Type B pancreatic cell (in vitro differentiated cells): ENCODE measurements around the gene INO80. TPM values are rescaled to one million over a fixed set of nuclear protein-coding genes. Genes with fewer than 3 reads are reported as not detected.

ENCODE experiments used
- DNase-seq: peaks from one replicate; pipeline ENCODE4 v3.0.0; 2021; ENCODE audit warnings: mixed read lengths; ENCODE audit not compliant: unreplicated experiment; ENCODE audit errors: extremely low spot score
- H3K27ac Mint-ChIP-seq: 2 replicates; pipeline ENCODE4 v1.8.0; 2021; ENCODE audit warnings: mild to moderate bottlenecking, mixed read lengths
- H3K27me3 Mint-ChIP-seq: 2 replicates; pipeline ENCODE4 v1.8.0; 2021; ENCODE audit warnings: mixed read lengths
- H3K36me3 Mint-ChIP-seq: 2 replicates; pipeline ENCODE4 v1.8.0; 2021; ENCODE audit warnings: mixed read lengths
- H3K4me1 Mint-ChIP-seq: one replicate; pipeline ENCODE4 v1.8.0; 2021; ENCODE audit warnings: mixed read lengths; ENCODE audit not compliant: unreplicated experiment
- H3K4me3 Mint-ChIP-seq: 2 replicates; pipeline ENCODE4 v1.8.0; 2021; ENCODE audit warnings: mild to moderate bottlenecking, mixed read lengths
- H3K9me3 Mint-ChIP-seq: 2 replicates; pipeline ENCODE4 v1.8.0; 2021; ENCODE audit warnings: mixed read lengths
- CTCF ChIP-seq: fragments of 200-600 bp; sonication (generic); conservative IDR thresholded peaks from 2 replicates; pipeline ENCODE4 v1.5.0; 2021; ENCODE audit warnings: antibody characterized with exemption, mild to moderate bottlenecking
- total RNA-seq: library from RNA; stranded (reverse); gene quantifications from 2 replicates; pipeline ENCODE4 v1.2.1, GENCODE V29; 2021; ENCODE audit warnings: low replicate concordance

INO80 gene
- total RNA-seq, 1 donor from 2014 or later: 22.3 TPM

DNA sequence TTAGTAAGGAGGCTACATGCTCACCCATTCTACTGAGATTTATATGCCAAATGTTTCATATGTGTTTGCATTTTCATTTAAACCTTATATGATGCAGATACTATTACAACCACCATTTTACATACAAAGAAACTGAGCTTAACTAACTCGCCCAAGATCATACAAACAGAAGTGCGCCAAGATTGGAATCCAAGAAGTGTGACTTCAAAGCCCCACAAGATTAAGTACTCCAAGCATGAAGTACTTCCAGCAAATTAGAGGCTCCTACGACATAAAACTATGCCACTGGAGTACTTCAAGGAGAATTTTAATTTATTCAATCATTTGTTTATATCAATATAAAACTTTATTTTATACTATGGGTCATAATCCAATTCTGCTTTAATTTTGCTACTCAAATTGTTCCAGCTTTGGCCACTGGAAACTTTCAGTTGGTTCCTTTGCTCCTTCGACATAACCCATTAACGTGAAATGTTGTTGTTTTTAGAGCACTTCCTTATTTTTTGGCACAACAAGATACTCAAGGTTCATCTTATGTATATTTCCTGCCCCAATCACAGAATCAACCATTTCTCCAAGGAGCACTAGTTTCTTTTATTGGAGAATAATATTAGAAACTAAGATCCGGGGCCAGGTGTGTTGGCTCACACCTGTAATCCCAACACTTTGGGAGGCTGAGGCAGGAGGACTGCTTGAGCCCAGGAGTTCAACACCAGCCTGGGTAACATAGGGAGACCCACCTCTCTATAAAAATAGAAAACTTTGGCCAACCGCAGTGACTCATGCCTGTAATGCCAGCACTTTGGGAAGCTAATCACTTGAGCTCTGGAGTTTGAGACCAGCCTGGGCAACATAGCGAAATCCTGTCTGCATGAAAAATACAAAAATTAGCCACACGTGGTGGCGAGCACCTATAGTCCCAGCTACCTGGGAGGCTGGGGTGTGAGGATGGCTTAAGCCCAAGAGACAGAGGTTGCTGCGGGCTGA lies 10.4 kb downstream of the INO80 start:
- Mint-ChIP-seq H3K4me1 (no peaks in the 10 kb centered on the region), H3K36me3 (peaks cover 22% of the 10 kb centered on the region)
- TF ChIP-seq CTCF: no peak

DNA sequence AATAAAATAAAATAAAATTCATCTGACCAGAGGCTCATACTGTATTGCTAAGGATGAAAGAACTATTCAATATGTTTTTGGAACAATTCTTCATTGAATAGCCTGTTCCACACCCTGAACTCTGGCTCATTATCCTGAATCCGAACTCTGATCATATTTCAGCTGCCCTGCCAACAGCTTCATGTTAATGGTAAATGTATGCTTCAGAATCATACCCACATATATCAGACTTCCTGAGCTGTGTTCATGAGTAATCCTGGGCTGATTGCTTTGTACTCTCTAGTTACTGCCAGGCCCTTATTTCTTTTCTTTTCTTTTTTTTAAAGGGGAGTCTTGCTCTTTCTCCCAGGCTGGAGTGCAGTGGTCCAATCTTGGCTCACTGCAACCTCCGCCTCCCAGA lies 11.8 kb downstream of the INO80 start:
- DNase-seq: no peak
- Mint-ChIP-seq H3K9me3 (no peaks in the 10 kb centered on the region), H3K36me3 (peaks cover 22% of the 10 kb centered on the region), H3K27me3 (no peaks in the 10 kb centered on the region), H3K4me1 (no peaks in the 10 kb centered on the region), H3K4me3 (no peak overlapping the region), H3K27ac (no peak overlapping the region)
- no peak for TF ChIP-seq CTCF

More for the DNA sequence above, 10.4 kb downstream of the INO80 start:
- H3K27ac Mint-ChIP-seq: no peak overlapping the region
- H3K9me3 Mint-ChIP-seq: no peaks in the 10 kb centered on the region
- H3K27me3 Mint-ChIP-seq: no peaks in the 10 kb centered on the region
- no peak overlapping the region for H3K4me3 Mint-ChIP-seq
- DNase-seq: no peak

GRCh38 chr15:41102854-41103253 lies 13.2 kb downstream of the INO80 start:
- Mint-ChIP-seq H3K4me3 (no peak overlapping the region), H3K4me1 (no peaks in the 10 kb centered on the region), H3K9me3 (no peaks in the 10 kb centered on the region), H3K27ac (no peak overlapping the region), H3K27me3 (no peaks in the 10 kb centered on the region), H3K36me3 (peaks cover 11% of the 10 kb centered on the region)
- TF ChIP-seq CTCF: no peak
- DNase-seq: no peak

GRCh38 chr15:41096178-41096577 lies 19.9 kb downstream of the INO80 start:
- peaks cover 20% of the 10 kb centered on the region for H3K36me3 Mint-ChIP-seq
- no peaks in the 10 kb centered on the region for H3K9me3 Mint-ChIP-seq
- no peak for DNase-seq
- no peaks in the 10 kb centered on the region for H3K4me1 Mint-ChIP-seq
- no peaks in the 10 kb centered on the region for H3K27me3 Mint-ChIP-seq
- H3K27ac Mint-ChIP-seq: no peak overlapping the region
- H3K4me3 Mint-ChIP-seq: no peak overlapping the region
- no peak for TF ChIP-seq CTCF

DNA sequence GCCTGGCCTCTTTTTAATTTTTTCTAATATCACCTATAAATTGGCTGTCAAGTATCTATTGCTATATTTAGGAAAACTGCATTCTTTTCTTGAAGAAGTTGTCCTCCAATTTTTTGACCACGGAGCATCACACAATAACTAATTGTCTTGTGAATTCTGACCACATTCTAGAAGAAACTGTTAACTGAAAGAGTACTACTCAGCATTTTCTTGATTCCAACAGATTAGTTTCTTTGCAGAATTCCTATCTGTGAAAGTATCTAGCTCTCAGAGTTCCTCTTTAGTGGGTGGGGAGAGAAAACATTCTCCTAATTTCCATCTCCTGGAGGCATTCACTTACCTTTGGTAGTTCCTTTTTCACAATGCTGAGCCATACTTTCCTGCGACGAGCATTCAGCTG lies 31.1 kb downstream of the INO80 start:
- no peaks in the 10 kb centered on the region for H3K4me1 Mint-ChIP-seq

More for the DNA sequence above, 31.1 kb downstream of the INO80 start:
- DNase-seq: no peak
- Mint-ChIP-seq H3K4me3 (no peak overlapping the region), H3K9me3 (no peaks in the 10 kb centered on the region), H3K36me3 (peaks cover 36% of the 10 kb centered on the region), H3K27me3 (no peaks in the 10 kb centered on the region), H3K27ac (no peak overlapping the region)
- no peak for TF ChIP-seq CTCF
